Measurements from ENCODE around the gene SUN2. TPM values are rescaled to one million over a fixed set of nuclear protein-coding genes. Genes with fewer than 3 reads are reported as not detected.

SUN2 gene
- total and polyA plus RNA-seq, 8 donors, result 58.1 to 174 (median 72.4) TPM

- peaks cover 0 to 65% of the 10 kb centered on the region in 2 donors for H3K36me3 ChIP-seq
- intact Hi-C loops (cut with DNase I), result no loop called here
Measured at GRCh38 chr22:38717244-38717643, 38.6 kb downstream of the SUN2 start.

DNA sequence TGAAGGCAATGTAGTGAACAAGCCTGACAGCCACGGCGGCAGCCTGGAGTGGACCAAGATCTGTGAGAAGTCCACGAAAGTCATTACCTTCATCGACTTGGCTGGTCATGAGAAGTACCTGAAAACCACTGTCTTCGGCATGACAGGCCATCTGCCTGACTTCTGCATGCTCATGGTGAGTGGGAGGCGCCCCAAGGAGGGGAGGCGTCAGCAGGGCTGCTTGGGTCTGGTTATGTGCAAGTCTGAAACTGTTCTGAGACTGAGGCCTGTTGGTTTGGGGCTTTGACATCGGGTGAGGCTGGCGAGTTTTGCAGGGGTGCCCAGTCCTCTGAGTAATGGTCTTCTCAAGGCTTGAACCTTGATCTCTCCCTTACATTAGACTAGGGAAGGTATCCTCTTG, 39.0 kb downstream of the SUN2 start:
- Histone ChIP-seq H3K4me1 (peaks cover 12 to 55% of the 10 kb centered on the region in 2 donors), H3K9me3 (no peaks in the 10 kb centered on the region), H3K4me3 (no peak overlapping the region), H3K27ac (no peak overlapping the region), H3K36me3 (peaks cover 0 to 60% of the 10 kb centered on the region in 2 donors), H3K27me3 (no peaks in the 10 kb centered on the region)
- TF ChIP-seq, protein P1, sequence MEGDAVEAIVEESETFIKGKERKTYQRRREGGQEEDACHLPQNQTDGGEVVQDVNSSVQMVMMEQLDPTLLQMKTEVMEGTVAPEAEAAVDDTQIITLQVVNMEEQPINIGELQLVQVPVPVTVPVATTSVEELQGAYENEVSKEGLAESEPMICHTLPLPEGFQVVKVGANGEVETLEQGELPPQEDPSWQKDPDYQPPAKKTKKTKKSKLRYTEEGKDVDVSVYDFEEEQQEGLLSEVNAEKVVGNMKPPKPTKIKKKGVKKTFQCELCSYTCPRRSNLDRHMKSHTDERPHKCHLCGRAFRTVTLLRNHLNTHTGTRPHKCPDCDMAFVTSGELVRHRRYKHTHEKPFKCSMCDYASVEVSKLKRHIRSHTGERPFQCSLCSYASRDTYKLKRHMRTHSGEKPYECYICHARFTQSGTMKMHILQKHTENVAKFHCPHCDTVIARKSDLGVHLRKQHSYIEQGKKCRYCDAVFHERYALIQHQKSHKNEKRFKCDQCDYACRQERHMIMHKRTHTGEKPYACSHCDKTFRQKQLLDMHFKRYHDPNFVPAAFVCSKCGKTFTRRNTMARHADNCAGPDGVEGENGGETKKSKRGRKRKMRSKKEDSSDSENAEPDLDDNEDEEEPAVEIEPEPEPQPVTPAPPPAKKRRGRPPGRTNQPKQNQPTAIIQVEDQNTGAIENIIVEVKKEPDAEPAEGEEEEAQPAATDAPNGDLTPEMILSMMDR (IDR thresholded peaks at IDR 0.05), result no peak
- ATAC-seq, result no peak
- intact Hi-C loops (cut with DNase I), result no loop called here
- peak in 1 of 4 donors; percentile 43 for DNase-seq

More at GRCh38 chr22:38717244-38717643, 38.6 kb downstream of the SUN2 start:
- peaks cover 12 to 51% of the 10 kb centered on the region in 2 donors for H3K4me1 ChIP-seq
- no peaks in the 10 kb centered on the region for H3K27me3 ChIP-seq
- no peak overlapping the region for H3K4me3 ChIP-seq
- DNase-seq (no peak), ATAC-seq (no peak)
- H3K9me3 ChIP-seq, result no peaks in the 10 kb centered on the region
- no peak overlapping the region for H3K27ac ChIP-seq
- TF ChIP-seq, protein P1 (IDR thresholded peaks at IDR 0.05), result no peak

GRCh38 chr22:38716271-38716670, 39.5 kb downstream of the SUN2 start:
- intact Hi-C loops (cut with DNase I), result no loop called here
- TF ChIP-seq, protein P1 (IDR thresholded peaks at IDR 0.05), result no peak
- Histone ChIP-seq H3K36me3 (peaks cover 0 to 55% of the 10 kb centered on the region in 2 donors), H3K27me3 (no peaks in the 10 kb centered on the region), H3K27ac (no peak overlapping the region), H3K4me1 (peaks cover 12 to 59% of the 10 kb centered on the region in 2 donors), H3K4me3 (no peak overlapping the region), H3K9me3 (no peaks in the 10 kb centered on the region)
- ATAC-seq (no peak), DNase-seq (no peak)

- Histone ChIP-seq H3K4me3 (no peak overlapping the region), H3K36me3 (peaks cover 0 to 51% of the 10 kb centered on the region in 2 donors), H3K4me1 (peaks cover 12 to 64% of the 10 kb centered on the region in 2 donors), H3K27me3 (no peaks in the 10 kb centered on the region), H3K27ac (no peak overlapping the region), H3K9me3 (no peaks in the 10 kb centered on the region)
- ATAC-seq (no peak), DNase-seq (peak in 1 of 4 donors; percentile 39)
- TF ChIP-seq, protein P1 (IDR thresholded peaks at IDR 0.05), result no peak
- intact Hi-C loops (cut with DNase I), result no loop called here
Measured at GRCh38 chr22:38715852-38716251, 39.9 kb downstream of the SUN2 start.

GRCh38 chr22:38715176-38715764, 40.5 kb downstream of the SUN2 start:
- H3K36me3 ChIP-seq, result peaks cover 0 to 51% of the 10 kb centered on the region in 2 donors

More at GRCh38 chr22:38715176-38715764, 40.5 kb downstream of the SUN2 start:
- DNase-seq (peak in 1 of 4 donors; percentile 44), ATAC-seq (peak; percentile 24)
- TF ChIP-seq, protein P1 (IDR thresholded peaks at IDR 0.05), result no peak
- H3K4me3 ChIP-seq, result no peak overlapping the region
- no peaks in the 10 kb centered on the region for H3K27me3 ChIP-seq
- H3K27ac ChIP-seq, result no peak overlapping the region
- intact Hi-C loops (cut with DNase I), result no loop called here
- no peaks in the 10 kb centered on the region for H3K9me3 ChIP-seq
- H3K4me1 ChIP-seq, result peaks cover 12 to 65% of the 10 kb centered on the region in 2 donors
